HCT116 (cell line): Measurements from ENCODE around the gene PRKD3. TPM values are rescaled to one million over a fixed set of nuclear protein-coding genes. Genes with fewer than 3 reads are reported as not detected.

Experiments
- ATAC-seq: fragments of 200-7000 bp; cut with Tn5 transposase; 2 replicates; pipeline ENCODE4 v1.9.1; 2020; ENCODE audit warnings: mild to moderate bottlenecking, moderate library complexity
- BruUV-seq: library from RNA; stranded (reverse); fragments of 400-500 nt; replicated peaks from 2 replicates; lab custom pipeline; 2021; lab: Mats Ljungman, UMichigan
- CTCF ChIA-PET: fragments of 300-600 bp; sonication (Branson Sonifier 250); formaldehyde crosslinking; loops from one replicate; lab custom pipeline; 2021; ENCODE audit warnings: antibody characterized with exemption; lab: Charles Lee
- POLR2A ChIA-PET: fragments of 300-600, 350-600 bp; sonication (Branson Sonifier 250); formaldehyde crosslinking; loops from one replicate; lab custom pipeline; 2021; ENCODE audit warnings: antibody characterized with exemption; lab: Charles Lee
- RAD21 ChIA-PET, 2 experiments: fragments of 300-600 bp; sonication (Branson Sonifier 250); formaldehyde crosslinking; loops; one replicate each; lab custom pipeline; 2023; ENCODE audit warnings: low total read pairs in 2 of 2; ENCODE audit not compliant: uncharacterized antibody in 2 of 2, unreplicated experiment in 2 of 2, low non-redundant PET in 1 of 2; lab: Charles Lee
- DNase-seq: peaks from one replicate; pipeline ENCODE4 v3.0.0-alpha.2; 2010; ENCODE audit warnings: low read depth, low spot score
- H2AFZ ChIP-seq: fragments of 200-600 bp; shearing (Covaris generic), sonication (generic); 2 replicates; pipeline ENCODE4 v1.6.1; 2017; ENCODE audit warnings: low read depth, mixed run types, mixed read lengths, antibody characterized with exemption, low read length; ENCODE audit not compliant: poor library complexity, severe bottlenecking
- H3K27ac ChIP-seq: 2 replicates; pipeline ENCODE4 v1.5.1; 2012; ENCODE audit warnings: low read depth, low read length
- H3K27me3 ChIP-seq: fragments of 200-600 bp; sonication (generic); 2 replicates; pipeline ENCODE4 v1.6.1; 2016; ENCODE audit warnings: mixed run types, low read length, mixed read lengths; ENCODE audit not compliant: insufficient read depth
- H3K36me3 ChIP-seq, 2 experiments: fragments of 200-500 bp in 1 of 2; fragments of 200-600 bp in 1 of 2; sonication (Bioruptor generic) in 1 of 2; sonication (generic) in 1 of 2; 2 replicates each; pipeline versions ENCODE4 v1.5.1 to v1.6.1; 2014 to 2016; ENCODE audit warnings: low read length in 2 of 2, inconsistent platforms in 1 of 2, mixed read lengths in 1 of 2, mixed run types in 1 of 2; ENCODE audit not compliant: insufficient read depth in 2 of 2, control insufficient read depth in 1 of 2
- H3K4me1 ChIP-seq, 2 experiments: fragments of 200-600 bp in 1 of 2; sonication (generic) in 1 of 2; 2 replicates each; pipeline versions ENCODE4 v1.5.1 to v1.6.1; 2012 to 2017; ENCODE audit warnings: low read length in 2 of 2, inconsistent platforms in 1 of 2, mild to moderate bottlenecking in 1 of 2, mixed read lengths in 1 of 2, mixed run types in 1 of 2, moderate library complexity in 1 of 2; ENCODE audit not compliant: insufficient read depth in 2 of 2, control insufficient read depth in 1 of 2
- H3K4me2 ChIP-seq: fragments of 200-600 bp; sonication (generic); 2 replicates; pipeline ENCODE4 v1.6.1; 2017; ENCODE audit warnings: mixed run types, low read length, mixed read lengths
- H3K4me3 ChIP-seq, 2 experiments: fragments of 200-600 bp in 1 of 2; sonication (generic) in 1 of 2; replicated peaks in 1 of 2; 2 replicates each; pipeline ENCODE4 v1.5.1; 2011 to 2016; ENCODE audit warnings: low read length in 2 of 2, control low read depth in 1 of 2, low read depth in 1 of 2, mild to moderate bottlenecking in 1 of 2, mixed read lengths in 1 of 2, mixed run types in 1 of 2
- H3K79me2 ChIP-seq: fragments of 200-600 bp; sonication (generic); 2 replicates; pipeline ENCODE4 v1.6.1; 2017; ENCODE audit warnings: mild to moderate bottlenecking, mixed run types, low read length, moderate library complexity, mixed read lengths; ENCODE audit not compliant: insufficient read depth
- H3K9ac ChIP-seq: fragments of 200-600 bp; sonication (generic); 2 replicates; pipeline ENCODE4 v1.6.1; 2016; ENCODE audit warnings: low read length, mixed read lengths
- H3K9me2 ChIP-seq: fragments of 200-600 bp; sonication (generic), shearing (Covaris generic); 2 replicates; pipeline ENCODE4 v1.6.1; 2017; ENCODE audit warnings: mixed run types, mild to moderate bottlenecking, moderate library complexity; ENCODE audit not compliant: insufficient read depth
- H3K9me3 ChIP-seq, 2 experiments: fragments of 200-500 bp in 1 of 2; fragments of 200-600 bp in 1 of 2; sonication (Bioruptor generic) in 1 of 2; sonication (generic) in 1 of 2; 2 replicates each; pipeline ENCODE4 v1.6.1; 2014 to 2017; ENCODE audit warnings: low read length in 2 of 2, mixed read lengths in 2 of 2, inconsistent platforms in 1 of 2, low read depth in 1 of 2, mild to moderate bottlenecking in 1 of 2, mixed run types in 1 of 2, moderate library complexity in 1 of 2; ENCODE audit not compliant: control insufficient read depth in 1 of 2, insufficient read depth in 1 of 2
- H4K20me1 ChIP-seq: fragments of 200-600 bp; sonication (generic), shearing (Covaris generic); 2 replicates; pipeline ENCODE4 v1.6.1; 2017; ENCODE audit warnings: mixed run types, mild to moderate bottlenecking, moderate library complexity; ENCODE audit not compliant: insufficient read depth
- POLR2A ChIP-seq: IDR thresholded peaks from 2 replicates; pipeline ENCODE4 v1.7.0; 2011; ENCODE audit warnings: borderline replicate concordance; ENCODE audit not compliant: insufficient read depth, insufficient read length; ENCODE audit errors: extremely low read depth
- SIN3A ChIP-seq: IDR thresholded peaks from 2 replicates; pipeline ENCODE4 v1.6.1; 2012; ENCODE audit warnings: low read depth
- SP1 ChIP-seq: IDR thresholded peaks from 2 replicates; pipeline ENCODE4 v1.6.1; 2012; ENCODE audit warnings: low read depth
- SRF ChIP-seq: IDR thresholded peaks from 2 replicates; pipeline ENCODE4 v1.6.1; 2012; ENCODE audit warnings: low read depth
- YY1 ChIP-seq: IDR thresholded peaks from 2 replicates; pipeline ENCODE4 v1.6.1; 2011; ENCODE audit warnings: low read length, low read depth, moderate library complexity, mild to moderate bottlenecking; ENCODE audit not compliant: insufficient replicate concordance; ENCODE audit errors: extremely low read depth
- intact Hi-C: fragments of 100-400 bp; cut with micrococcal nuclease; formaldehyde crosslinking; loops from 2 replicates; pipeline ENCODE4 v1.10.0; 2022
- total RNA-seq: library from RNA; stranded (reverse); gene quantifications from one replicate; pipeline ENCODE4 v1.2.1, GENCODE V29; 2021; ENCODE audit not compliant: unreplicated experiment
- TF ChIP-seq, protein P1 (sequence below): IDR thresholded peaks from 2 replicates; pipeline ENCODE4 v1.6.1; 2012; ENCODE audit warnings: low read depth

Gene PRKD3
- total RNA-seq, 1 experiment from 2014 or later = 13.9 TPM

DNA sequence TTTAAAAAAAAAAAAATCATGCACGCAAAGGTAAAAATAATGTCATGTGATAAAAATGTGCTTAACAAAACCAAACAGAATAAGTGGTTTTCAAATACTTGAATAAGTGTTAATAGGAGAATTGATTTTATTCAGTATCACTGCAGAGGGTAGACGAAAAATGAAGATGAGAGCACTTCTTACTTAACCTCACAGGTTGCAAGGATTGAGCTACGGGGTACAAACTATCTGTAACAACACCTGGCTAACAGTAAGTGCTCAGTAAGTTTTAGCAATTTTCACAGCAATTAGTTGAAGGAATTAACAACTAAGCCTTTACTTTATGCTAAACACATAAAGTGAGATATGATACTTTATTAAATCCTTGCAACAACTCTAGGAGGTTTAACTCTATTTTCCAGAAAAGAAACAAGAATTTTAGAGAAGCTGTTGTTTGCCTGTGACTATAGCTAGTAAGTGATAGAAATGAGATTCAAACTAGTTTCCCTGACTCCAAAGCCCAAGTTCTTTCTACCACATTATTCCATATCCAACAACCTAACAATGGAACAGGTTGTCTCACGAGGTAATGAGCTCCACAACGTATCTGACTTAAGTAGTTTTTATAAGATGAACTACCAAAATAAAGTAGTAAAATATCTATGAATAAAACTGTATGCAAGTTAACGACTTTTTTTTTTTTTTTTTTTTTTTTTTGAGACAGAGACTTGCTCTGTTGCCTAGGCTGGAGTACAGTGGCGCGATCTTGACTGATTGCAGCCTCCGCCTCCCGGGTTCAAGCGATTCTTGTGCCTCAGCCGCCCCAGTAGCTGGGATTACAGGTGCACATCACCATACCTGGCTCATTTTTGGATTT is 4.7 kb downstream of the PRKD3 start:
- Histone ChIP-seq H3K36me3 (no peaks in the 10 kb centered on the region), H4K20me1 (no peaks in the 10 kb centered on the region), H3K4me1 (peaks cover 0 to 13% of the 10 kb centered on the region in 2 experiments; a peak in 2 of 4 replicates), H3K4me2 (no peak overlapping the region), H2AFZ (no peak overlapping the region), H3K9ac (no peak overlapping the region), H3K4me3 (no peak overlapping the region), H3K27ac (no peak overlapping the region), H3K9me2 (no peaks in the 10 kb centered on the region), H3K9me3 (no peaks in the 10 kb centered on the region), H3K27me3 (peaks cover 6% of the 10 kb centered on the region; the same call in 1 of the 2 replicates), H3K79me2 (peaks cover 10% of the 10 kb centered on the region; the same call in 1 of the 2 replicates)
- POLR2A ChIA-PET = interaction anchor here (0.6 to 0.7 kb wide), 3 partner anchors 136 to 1029 kb away, joined by 3 read pairs; no protein-coding TSS in a partner anchor
- BruUV-seq = no TSS peak
- no peak for ATAC-seq
- DNase-seq = no peak
- CTCF ChIA-PET = interaction anchor here (0.7 kb wide), 1 partner anchor 32 kb away, joined by 3 read pairs; no protein-coding TSS in a partner anchor
- intact Hi-C loops = no loop called here
- TF ChIP-seq SP1 = no peak
- RAD21 ChIA-PET = no interaction called here

DNA sequence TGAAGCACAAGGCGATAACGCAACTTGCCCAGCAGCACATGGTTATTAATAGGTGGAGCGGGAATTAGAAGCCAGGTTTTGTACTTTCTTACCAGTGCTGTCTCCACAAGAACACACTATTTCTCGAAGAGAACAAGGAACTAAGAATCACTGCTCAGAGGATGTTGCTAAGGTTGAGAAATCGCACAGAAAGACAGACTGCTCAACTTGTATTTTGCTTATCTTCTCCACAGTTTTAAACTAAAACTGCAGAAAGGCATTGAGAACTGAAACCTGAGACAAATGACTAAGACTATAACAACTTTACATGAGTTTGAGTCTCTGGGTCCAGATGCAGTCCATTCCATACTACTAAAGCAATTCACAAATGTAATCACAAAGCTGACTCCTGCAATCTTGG is 6.2 kb downstream of the PRKD3 start:
- H3K9ac ChIP-seq = no peak overlapping the region
- no TSS peak for BruUV-seq
- no peak for TF ChIP-seq SIN3A
- TF ChIP-seq SRF = no peak
- TF ChIP-seq, protein P1, sequence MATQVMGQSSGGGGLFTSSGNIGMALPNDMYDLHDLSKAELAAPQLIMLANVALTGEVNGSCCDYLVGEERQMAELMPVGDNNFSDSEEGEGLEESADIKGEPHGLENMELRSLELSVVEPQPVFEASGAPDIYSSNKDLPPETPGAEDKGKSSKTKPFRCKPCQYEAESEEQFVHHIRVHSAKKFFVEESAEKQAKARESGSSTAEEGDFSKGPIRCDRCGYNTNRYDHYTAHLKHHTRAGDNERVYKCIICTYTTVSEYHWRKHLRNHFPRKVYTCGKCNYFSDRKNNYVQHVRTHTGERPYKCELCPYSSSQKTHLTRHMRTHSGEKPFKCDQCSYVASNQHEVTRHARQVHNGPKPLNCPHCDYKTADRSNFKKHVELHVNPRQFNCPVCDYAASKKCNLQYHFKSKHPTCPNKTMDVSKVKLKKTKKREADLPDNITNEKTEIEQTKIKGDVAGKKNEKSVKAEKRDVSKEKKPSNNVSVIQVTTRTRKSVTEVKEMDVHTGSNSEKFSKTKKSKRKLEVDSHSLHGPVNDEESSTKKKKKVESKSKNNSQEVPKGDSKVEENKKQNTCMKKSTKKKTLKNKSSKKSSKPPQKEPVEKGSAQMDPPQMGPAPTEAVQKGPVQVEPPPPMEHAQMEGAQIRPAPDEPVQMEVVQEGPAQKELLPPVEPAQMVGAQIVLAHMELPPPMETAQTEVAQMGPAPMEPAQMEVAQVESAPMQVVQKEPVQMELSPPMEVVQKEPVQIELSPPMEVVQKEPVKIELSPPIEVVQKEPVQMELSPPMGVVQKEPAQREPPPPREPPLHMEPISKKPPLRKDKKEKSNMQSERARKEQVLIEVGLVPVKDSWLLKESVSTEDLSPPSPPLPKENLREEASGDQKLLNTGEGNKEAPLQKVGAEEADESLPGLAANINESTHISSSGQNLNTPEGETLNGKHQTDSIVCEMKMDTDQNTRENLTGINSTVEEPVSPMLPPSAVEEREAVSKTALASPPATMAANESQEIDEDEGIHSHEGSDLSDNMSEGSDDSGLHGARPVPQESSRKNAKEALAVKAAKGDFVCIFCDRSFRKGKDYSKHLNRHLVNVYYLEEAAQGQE = no peak
- TF ChIP-seq YY1 = no peak
- TF ChIP-seq POLR2A = no peak
- H3K4me3 ChIP-seq = no peak overlapping the region
- H3K79me2 ChIP-seq = peaks cover 10% of the 10 kb centered on the region; the same call in 1 of the 2 replicates
- H3K9me2 ChIP-seq = no peaks in the 10 kb centered on the region
- no peak overlapping the region for H2AFZ ChIP-seq
- H3K4me1 ChIP-seq = peaks cover 0 to 3% of the 10 kb centered on the region in 2 experiments; a peak in 1 of 4 replicates
- DNase-seq (no peak), ATAC-seq (no peak)
- ChIA-PET CTCF (no interaction called here), RAD21 (interaction anchor here in 1 of 2 experiments (0.7 kb wide), 1 partner anchor 45 kb away, joined by 4 read pairs; no protein-coding TSS in a partner anchor), POLR2A (no interaction called here)
- no peak overlapping the region for H3K27ac ChIP-seq
- intact Hi-C loops = no loop called here
- no peaks in the 10 kb centered on the region for H3K36me3 ChIP-seq
- H3K9me3 ChIP-seq = no peaks in the 10 kb centered on the region
- H3K27me3 ChIP-seq = no peaks in the 10 kb centered on the region
- no peaks in the 10 kb centered on the region for H4K20me1 ChIP-seq
- no peak overlapping the region for H3K4me2 ChIP-seq
